ENCODE results near the gene SLC25A1.
A peak's percentile ranks its signal among the peaks of the same experiment; 100 is the strongest.

Gene SLC25A1

GRCh38 chr22:19178657-19179496 is at the start of gene SLC25A1:
TSS of gene SLC25A1 (minus strand) at chr22:19178736. CDS start at chr22:19178673, 63 bp downstream.
- TF ChIP-seq ZNF274 (IDR thresholded peaks at IDR 0.05; ENCODE audit: low read depth, low read length) = no peak
- peak within 1 kb of the TSS; percentile 83 for H3K4me3 ChIP-seq (ENCODE audit: low read length)

GRCh38 chr22:19228179-19228578 is 49.6 kb upstream of the SLC25A1 start:
- H3K4me3 ChIP-seq (ENCODE audit: low read length) = no peak overlapping the region
- no peak for TF ChIP-seq ZNF274 (IDR thresholded peaks at IDR 0.05; ENCODE audit: low read depth, low read length)

- H3K4me3 ChIP-seq (ENCODE audit: low read length) = no peak overlapping the region
- no peak for TF ChIP-seq ZNF274 (IDR thresholded peaks at IDR 0.05; ENCODE audit: low read depth, low read length)
These were observed 47.9 kb upstream of the SLC25A1 start for GRCh38 chr22:19226428-19226827.

- TF ChIP-seq ZNF274 (IDR thresholded peaks at IDR 0.05; ENCODE audit: low read depth, low read length) = no peak
- no peak overlapping the region for H3K4me3 ChIP-seq (ENCODE audit: low read length)
These were observed 47.0 kb upstream of the SLC25A1 start for GRCh38 chr22:19225560-19225959.

GRCh38 chr22:19224985-19225384 is 46.4 kb upstream of the SLC25A1 start:
- H3K4me3 ChIP-seq (ENCODE audit: low read length) = no peak overlapping the region
- TF ChIP-seq ZNF274 (IDR thresholded peaks at IDR 0.05; ENCODE audit: low read depth, low read length) = no peak

- no peak for TF ChIP-seq ZNF274 (IDR thresholded peaks at IDR 0.05; ENCODE audit: low read depth, low read length)
- H3K4me3 ChIP-seq (ENCODE audit: low read length) = no peak overlapping the region
These were observed 46.0 kb upstream of the SLC25A1 start for GRCh38 chr22:19224557-19224956.

GRCh38 chr22:19223617-19224016 is 45.1 kb upstream of the SLC25A1 start:
- no peak for TF ChIP-seq ZNF274 (IDR thresholded peaks at IDR 0.05; ENCODE audit: low read depth, low read length)
- H3K4me3 ChIP-seq (ENCODE audit: low read length) = no peak overlapping the region

- no peak overlapping the region for H3K4me3 ChIP-seq (ENCODE audit: low read length)
- no peak for TF ChIP-seq ZNF274 (IDR thresholded peaks at IDR 0.05; ENCODE audit: low read depth, low read length)
These were observed 44.6 kb upstream of the SLC25A1 start for GRCh38 chr22:19223110-19223509.

- TF ChIP-seq ZNF274 (IDR thresholded peaks at IDR 0.05; ENCODE audit: low read depth, low read length) = no peak
- H3K4me3 ChIP-seq (ENCODE audit: low read length) = no peak overlapping the region
These were observed 43.9 kb upstream of the SLC25A1 start for GRCh38 chr22:19222242-19223005.

GRCh38 chr22:19220867-19221266 is 42.3 kb upstream of the SLC25A1 start:
- no peak for TF ChIP-seq ZNF274 (IDR thresholded peaks at IDR 0.05; ENCODE audit: low read depth, low read length)
- H3K4me3 ChIP-seq (ENCODE audit: low read length) = no peak overlapping the region

GRCh38 chr22:19218541-19219233 is 40.2 kb upstream of the SLC25A1 start:
- TF ChIP-seq ZNF274 (IDR thresholded peaks at IDR 0.05; ENCODE audit: low read depth, low read length) = no peak
- H3K4me3 ChIP-seq (ENCODE audit: low read length) = no peak overlapping the region

GRCh38 chr22:19216579-19216978 is 38.0 kb upstream of the SLC25A1 start:
- TF ChIP-seq ZNF274 (IDR thresholded peaks at IDR 0.05; ENCODE audit: low read depth, low read length) = no peak
- no peak overlapping the region for H3K4me3 ChIP-seq (ENCODE audit: low read length)

- H3K4me3 ChIP-seq (ENCODE audit: low read length) = no peak overlapping the region
- TF ChIP-seq ZNF274 (IDR thresholded peaks at IDR 0.05; ENCODE audit: low read depth, low read length) = no peak
These were observed 36.8 kb upstream of the SLC25A1 start for GRCh38 chr22:19215360-19215759.

GRCh38 chr22:19214078-19214473 is 35.5 kb upstream of the SLC25A1 start:
- TF ChIP-seq ZNF274 (IDR thresholded peaks at IDR 0.05; ENCODE audit: low read depth, low read length) = no peak
- no peak overlapping the region for H3K4me3 ChIP-seq (ENCODE audit: low read length)
